Natural killer cell treated with Interleukin-12 subunit alpha and Interleukin-12 subunit beta and Interleukin-15 and Interleukin-18, amount 100 ng/mL, for 72 hours (primary cell): Measurements from ENCODE around the gene CGB7. TPM values are rescaled to one million over a fixed set of nuclear protein-coding genes. Genes with fewer than 3 reads are reported as not detected.
"Not testable (repeated sequence)": the region's sequence is repeated elsewhere in the genome, so short reads cannot be mapped to it uniquely, and the experiment has no call there.

Experiments used
- ATAC-seq, 2 donors: fragments of 150-1000 bp; cut with Tn5 transposase in 1 of 2; sonication (Bioruptor Pico), chemical (Tn5 transposase) in 1 of 2; 2 replicates each; pipeline ENCODE4 v1.10.0; 2021
- DNase-seq: peaks from one replicate; pipeline ENCODE4 v3.0.0; 2022; ENCODE audit warnings: low spot score
- H3K27ac Mint-ChIP-seq, 2 donors: 1 replicate in 1 of 2; 2 replicates in 1 of 2; pipeline ENCODE4 v1.8.0; 2022; ENCODE audit warnings: mixed read lengths in 2 of 2, mild to moderate bottlenecking in 1 of 2, moderate library complexity in 1 of 2
- H3K27me3 Mint-ChIP-seq, 2 donors: 1 replicate in 1 of 2; 2 replicates in 1 of 2; pipeline ENCODE4 v1.8.0; 2022; ENCODE audit warnings: mixed read lengths in 2 of 2
- H3K36me3 Mint-ChIP-seq: one replicate; pipeline ENCODE4 v1.8.0; 2022; ENCODE audit warnings: mixed read lengths
- H3K4me1 Mint-ChIP-seq, 2 donors: 1 replicate in 1 of 2; 2 replicates in 1 of 2; pipeline ENCODE4 v1.8.0; 2022; ENCODE audit warnings: low read depth in 2 of 2, mixed read lengths in 2 of 2, mild to moderate bottlenecking in 1 of 2
- H3K4me3 Mint-ChIP-seq: one replicate; pipeline ENCODE4 v1.8.0; 2022; ENCODE audit warnings: mixed read lengths
- H3K9me3 Mint-ChIP-seq: 2 replicates; pipeline ENCODE4 v1.8.0; 2022; ENCODE audit warnings: mixed read lengths
- total RNA-seq, 2 donors: library from RNA; stranded (reverse); gene quantifications; one replicate each; pipeline ENCODE4 v1.2.3, GENCODE V29; 2022

CGB7 gene
- total RNA-seq, 2 donors from 2014 or later = not detected

DNA sequence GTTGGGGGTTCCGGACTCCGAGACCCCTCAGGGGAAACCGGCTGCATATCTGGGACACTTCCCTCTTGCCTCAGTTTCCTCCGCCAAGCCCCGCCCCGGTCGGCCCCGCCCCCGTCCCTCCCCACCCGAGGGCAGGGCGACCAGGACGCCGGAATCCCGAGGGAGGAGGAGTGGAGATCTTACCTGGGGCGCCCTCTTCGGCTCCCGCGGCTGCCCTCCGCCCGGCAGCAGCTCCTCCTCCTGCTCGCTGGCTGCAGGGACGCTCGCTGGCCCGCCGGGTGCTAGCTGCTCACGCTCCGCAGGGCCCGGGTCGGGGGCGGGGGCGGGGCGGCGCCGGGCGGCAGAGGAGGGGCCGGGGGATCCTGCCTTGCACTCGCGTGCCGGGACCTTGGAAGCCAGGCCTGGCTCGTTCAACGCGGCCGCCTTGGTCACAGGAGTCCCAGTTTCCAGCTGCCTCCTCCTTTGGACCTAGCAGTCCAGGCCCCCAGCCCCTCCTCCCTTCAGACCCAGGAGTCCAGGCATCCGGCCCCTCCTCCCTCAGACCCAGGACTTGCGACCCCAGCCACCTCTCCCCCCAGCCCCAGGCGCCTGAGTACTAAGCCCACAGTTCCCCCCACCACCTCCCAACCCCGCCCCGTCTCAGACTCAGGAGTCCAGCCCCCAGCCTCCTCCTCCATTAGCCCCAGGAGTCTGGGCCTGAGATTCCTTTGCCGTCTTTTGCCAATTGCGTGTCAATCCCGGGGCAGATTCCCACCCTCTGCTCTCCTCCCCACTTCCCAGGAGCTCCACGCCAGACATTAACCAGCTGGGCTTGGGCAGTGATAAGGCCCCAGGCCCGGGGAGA, 7.4 kb upstream of the CGB7 start, which contains the start of gene NTF4:
Gene NTF4 (minus strand): TSS at position 51 of the 844 bp plus-strand sequence. CDS start 2,821 bp downstream, outside the sequence.
- ATAC-seq (no peak), DNase-seq (no peak)
- peaks cover 4% of the 10 kb centered on the region for H3K9me3 Mint-ChIP-seq
- H3K36me3 Mint-ChIP-seq = no peaks in the 10 kb centered on the region
- H3K4me3 Mint-ChIP-seq = no peak within 1 kb of the TSS
- no peak within 1 kb of the TSS for H3K27ac Mint-ChIP-seq
- peaks cover 0 to 7% of the 10 kb centered on the region in 2 donors for H3K4me1 Mint-ChIP-seq
- peaks cover 39 to 53% of the 10 kb centered on the region in 2 donors for H3K27me3 Mint-ChIP-seq

DNA sequence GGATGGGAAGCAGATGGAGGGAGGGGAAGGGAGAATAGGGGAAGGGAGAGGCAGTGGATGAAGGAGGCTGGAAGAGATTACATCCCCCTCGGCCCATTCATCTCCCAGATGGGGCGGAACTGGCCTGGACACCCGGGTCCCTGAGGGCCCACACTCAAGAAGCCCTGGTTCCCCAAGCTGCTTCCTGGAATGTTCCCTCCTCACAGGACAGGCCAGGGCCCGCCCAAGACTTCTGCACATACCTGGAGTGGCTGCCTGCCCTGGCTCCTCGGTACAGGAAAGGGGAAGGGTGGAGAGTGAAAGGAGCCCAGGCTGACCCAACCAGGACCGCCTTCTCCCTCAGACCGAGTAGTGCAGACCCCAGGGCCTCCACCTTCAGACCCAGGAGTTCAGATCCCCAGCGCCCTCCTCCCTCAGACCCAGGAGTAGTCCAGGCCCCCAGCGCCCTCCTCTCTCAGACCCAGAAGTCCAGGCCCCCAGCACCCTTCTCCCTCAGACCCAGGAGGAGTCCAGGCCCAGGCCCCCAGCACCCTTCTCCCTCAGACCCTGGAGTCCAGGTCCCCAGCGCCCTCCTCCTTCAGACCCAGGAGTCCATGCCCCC, 6.6 kb upstream of the CGB7 start:
- H3K27ac Mint-ChIP-seq = no peak overlapping the region
- H3K9me3 Mint-ChIP-seq = no peaks in the 10 kb centered on the region
- ATAC-seq = no peak
- peaks cover 0 to 7% of the 10 kb centered on the region in 2 donors for H3K4me1 Mint-ChIP-seq
- peaks cover 36 to 50% of the 10 kb centered on the region in 2 donors for H3K27me3 Mint-ChIP-seq
- no peak overlapping the region for H3K4me3 Mint-ChIP-seq
- no peaks in the 10 kb centered on the region for H3K36me3 Mint-ChIP-seq
- no peak for DNase-seq

- peaks cover 32 to 45% of the 10 kb centered on the region in 2 donors for H3K27me3 Mint-ChIP-seq
- DNase-seq (peak; percentile 67), ATAC-seq (peak; percentile 61 to 82)
- H3K9me3 Mint-ChIP-seq = no peaks in the 10 kb centered on the region
- H3K4me3 Mint-ChIP-seq = no peak overlapping the region
- peaks cover 15 to 20% of the 10 kb centered on the region in 2 donors for H3K4me1 Mint-ChIP-seq
- no peaks in the 10 kb centered on the region for H3K36me3 Mint-ChIP-seq
- H3K27ac Mint-ChIP-seq = no peak overlapping the region
These were observed 3.9 kb upstream of the CGB7 start for GRCh38 chr19:49061445-49061844.

DNA sequence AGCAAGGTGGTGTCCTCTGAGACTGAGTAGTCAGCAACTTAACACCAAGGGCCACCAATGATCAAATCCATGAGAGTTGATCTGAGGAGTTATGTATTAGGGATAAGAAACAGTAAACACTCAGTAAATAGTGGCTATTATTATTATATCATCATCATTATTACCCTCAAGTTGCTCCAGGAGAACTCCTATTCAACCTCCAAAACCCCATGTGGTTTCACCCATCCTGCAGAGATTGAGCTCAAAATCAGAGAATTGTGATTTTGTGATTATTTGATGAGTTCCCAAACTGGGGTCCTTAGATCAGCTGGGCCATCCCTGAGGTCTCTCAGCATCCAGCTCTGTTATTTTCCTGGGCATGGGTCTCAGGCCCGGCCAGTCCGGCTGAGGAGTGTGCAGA, 3.5 kb upstream of the CGB7 start:
- DNase-seq (no peak), ATAC-seq (no peak)
- Mint-ChIP-seq H3K9me3 (no peaks in the 10 kb centered on the region), H3K4me1 (peaks cover 15 to 20% of the 10 kb centered on the region in 2 donors), H3K27me3 (peaks cover 31 to 41% of the 10 kb centered on the region in 2 donors), H3K27ac (no peak overlapping the region), H3K36me3 (no peaks in the 10 kb centered on the region), H3K4me3 (no peak overlapping the region)

GRCh38 chr19:49059053-49059452, 1.5 kb upstream of the CGB7 start:
- Mint-ChIP-seq H3K27me3 (peaks cover 25 to 32% of the 10 kb centered on the region in 2 donors), H3K9me3 (no peaks in the 10 kb centered on the region), H3K4me3 (no peak overlapping the region), H3K27ac (no peak overlapping the region), H3K36me3 (no peaks in the 10 kb centered on the region), H3K4me1 (peaks cover 15% of the 10 kb centered on the region in 2 donors)
- ATAC-seq (no peak), DNase-seq (no peak)

GRCh38 chr19:49058562-49058961, 1.0 kb upstream of the CGB7 start:
- Mint-ChIP-seq H3K27ac (no peak overlapping the region), H3K9me3 (no peaks in the 10 kb centered on the region), H3K4me3 (no peak overlapping the region), H3K27me3 (peaks cover 25 to 32% of the 10 kb centered on the region in 2 donors), H3K36me3 (no peaks in the 10 kb centered on the region), H3K4me1 (peaks cover 15% of the 10 kb centered on the region in 2 donors)
- no peak for ATAC-seq
- DNase-seq = no peak

GRCh38 chr19:49056902-49057596, 500 bp downstream of the CGB7 start:
- peaks cover 23 to 32% of the 10 kb centered on the region in 2 donors for H3K27me3 Mint-ChIP-seq
- H3K27ac Mint-ChIP-seq = peak overlapping the region in 1 of 2 donors; percentile 48
- peak in 1 of 2 donors; percentile 26 for ATAC-seq
- peak overlapping the region; percentile 82 for H3K4me3 Mint-ChIP-seq
- peaks cover 15% of the 10 kb centered on the region in 2 donors for H3K4me1 Mint-ChIP-seq
- not testable (repeated sequence) for DNase-seq, H3K9me3 Mint-ChIP-seq, H3K36me3 Mint-ChIP-seq

DNA sequence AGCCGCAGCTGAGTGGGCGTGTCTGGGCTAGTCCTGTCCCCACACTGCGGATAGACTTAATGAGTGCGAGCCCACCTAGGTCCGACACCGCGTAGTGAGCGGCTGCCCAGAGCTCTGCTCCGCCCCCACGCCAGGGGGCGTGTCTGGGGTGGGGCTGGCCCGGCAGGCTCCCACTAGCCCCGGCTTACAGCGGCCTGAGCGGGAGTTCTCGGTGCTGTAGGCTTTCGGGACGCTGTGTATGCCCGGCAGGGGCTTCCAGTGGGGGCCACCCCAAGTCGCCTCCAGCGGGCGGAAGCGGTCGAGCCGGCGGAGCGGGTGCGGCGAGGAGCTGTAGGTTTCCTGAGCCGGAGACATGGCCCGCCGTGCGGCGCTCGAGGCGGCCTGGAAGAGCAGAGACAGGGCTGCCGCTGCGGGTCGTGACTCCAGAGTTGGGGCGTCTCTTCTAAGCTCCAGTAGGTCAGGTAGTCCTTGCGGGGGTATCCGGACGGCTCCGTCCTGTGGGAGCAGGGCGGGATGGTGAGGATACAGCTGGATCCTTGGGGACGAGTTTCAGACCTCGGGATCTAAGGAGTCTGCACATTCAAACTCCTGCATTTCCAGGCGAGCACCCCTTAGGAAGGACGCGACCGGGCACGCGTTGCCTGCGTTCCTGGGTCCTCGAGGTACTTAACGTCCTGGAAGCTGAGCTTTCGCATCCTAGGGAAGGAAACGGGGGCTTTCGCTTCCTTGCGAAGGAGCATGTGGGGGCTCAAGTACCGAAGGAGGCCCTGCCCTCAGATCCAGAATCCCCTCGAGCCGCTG, 1.2 kb downstream of the CGB7 start:
- Mint-ChIP-seq H3K9me3 (no peaks in the 10 kb centered on the region), H3K4me3 (peak overlapping the region; percentile 82), H3K36me3 (no peaks in the 10 kb centered on the region), H3K27me3 (peaks cover 23 to 32% of the 10 kb centered on the region in 2 donors), H3K27ac (no peak overlapping the region), H3K4me1 (peaks cover 13 to 15% of the 10 kb centered on the region in 2 donors)
- peak; percentile 81 to 89 for ATAC-seq
- peak; percentile 70 for DNase-seq

DNA sequence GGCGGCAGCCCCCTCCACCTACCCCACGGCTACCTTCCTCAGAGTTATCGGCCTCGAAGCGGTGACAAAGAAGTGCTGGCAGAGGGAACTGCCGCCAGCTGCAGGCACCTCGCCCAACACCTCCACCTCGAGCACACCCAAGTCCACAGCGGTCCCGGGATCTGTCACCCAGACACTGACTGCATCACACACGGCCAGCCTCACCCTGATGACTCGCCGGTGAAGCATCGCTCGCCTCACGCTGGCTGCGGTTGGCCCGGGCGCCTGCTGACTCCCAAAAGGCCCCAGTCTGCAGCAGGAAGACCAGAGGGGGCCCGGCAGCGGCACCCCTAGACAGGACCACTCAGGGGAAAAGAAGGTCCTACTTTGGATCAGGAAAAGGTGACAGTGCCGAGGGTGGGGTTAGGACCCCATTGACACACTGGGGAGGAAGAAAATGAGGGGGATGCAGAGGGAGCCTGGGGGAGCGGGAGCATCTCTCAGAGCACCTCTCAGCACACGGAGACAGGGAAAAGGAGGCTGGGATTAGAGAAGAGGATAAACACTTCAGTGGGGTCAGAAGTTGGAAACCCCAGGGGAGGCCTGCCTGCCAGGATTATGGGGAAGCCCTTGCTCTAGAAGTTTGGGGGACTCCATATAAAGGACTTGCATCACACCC, 7.0 kb downstream of the CGB7 start:
- H3K36me3 Mint-ChIP-seq, H3K9me3 Mint-ChIP-seq, H3K27me3 Mint-ChIP-seq, H3K27ac Mint-ChIP-seq, H3K4me1 Mint-ChIP-seq, ATAC-seq, DNase-seq, H3K4me3 Mint-ChIP-seq: not testable (repeated sequence)

DNA sequence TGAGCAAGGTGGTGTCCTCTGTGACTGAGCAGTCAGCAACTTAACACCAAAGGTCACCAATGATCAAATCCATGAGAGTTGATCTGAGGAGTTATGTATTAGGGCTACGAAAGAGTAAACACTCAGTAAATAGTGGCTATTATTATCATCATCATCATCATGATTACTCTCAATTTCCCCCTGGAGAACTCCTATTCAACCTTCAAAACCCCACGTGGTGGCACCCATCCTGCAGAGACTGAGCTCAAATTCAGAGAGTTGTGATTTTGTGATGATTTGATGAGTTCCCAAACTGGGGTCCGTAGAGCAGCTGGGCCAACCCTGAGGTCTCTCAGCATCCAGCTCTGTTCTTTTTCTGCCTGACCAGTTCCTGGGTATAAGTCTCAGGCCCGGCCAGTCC, 7.7 kb downstream of the CGB7 start:
- H3K27ac Mint-ChIP-seq, H3K4me1 Mint-ChIP-seq, H3K27me3 Mint-ChIP-seq, H3K36me3 Mint-ChIP-seq, ATAC-seq, H3K4me3 Mint-ChIP-seq, DNase-seq, H3K9me3 Mint-ChIP-seq: not testable (repeated sequence)

- H3K4me3 Mint-ChIP-seq, DNase-seq, H3K9me3 Mint-ChIP-seq, H3K27ac Mint-ChIP-seq, ATAC-seq, H3K36me3 Mint-ChIP-seq, H3K4me1 Mint-ChIP-seq, H3K27me3 Mint-ChIP-seq: not testable (repeated sequence)
These were observed 8.5 kb downstream of the CGB7 start, which contains the start of gene CGB8 for GRCh38 chr19:49049011-49049410. Gene CGB8 (minus strand): TSS chr19:49049111. CDS start chr19:49048739, 372 bp downstream.

GRCh38 chr19:49043548-49043947, 14.0 kb downstream of the CGB7 start, which contains the start of gene CGB5:
Gene CGB5 (plus strand): TSS chr19:49043848. CDS start chr19:49044210, 362 bp downstream.
- not testable (repeated sequence) for H3K36me3 Mint-ChIP-seq, H3K27me3 Mint-ChIP-seq, H3K4me3 Mint-ChIP-seq, H3K4me1 Mint-ChIP-seq, DNase-seq, H3K9me3 Mint-ChIP-seq, ATAC-seq, H3K27ac Mint-ChIP-seq

GRCh38 chr19:49042666-49043065, 14.9 kb downstream of the CGB7 start:
- H3K27me3 Mint-ChIP-seq, H3K4me1 Mint-ChIP-seq, DNase-seq, H3K27ac Mint-ChIP-seq, H3K4me3 Mint-ChIP-seq, H3K9me3 Mint-ChIP-seq, H3K36me3 Mint-ChIP-seq, ATAC-seq: not testable (repeated sequence)
